Transverse colon (tissue), 4 donors: ENCODE measurements around the gene KLK3. TPM values are rescaled to one million over a fixed set of nuclear protein-coding genes. Genes with fewer than 3 reads are reported as not detected.

Experiments
- DNase-seq: peaks from one replicate; pipeline ENCODE4 v3.0.0-alpha.2; 2019
- H3K27ac ChIP-seq, 4 donors: fragments of 200-600 bp; sonication (generic); 2 replicates each; pipeline ENCODE4 v1.5.1; 2016 to 2018; ENCODE audit warnings: inconsistent platforms in 4 of 4
- H3K27me3 ChIP-seq: fragments of 200-600 bp; sonication (generic); 2 replicates; pipeline ENCODE4 v1.5.1; 2017; ENCODE audit warnings: inconsistent platforms
- H3K36me3 ChIP-seq, 4 donors: fragments of 200-600 bp; sonication (generic); 2 replicates each; pipeline ENCODE4 v1.5.1; 2017 to 2019; ENCODE audit warnings: inconsistent platforms in 4 of 4
- H3K4me1 ChIP-seq, 4 donors: fragments of 200-600 bp; sonication (generic); 2 replicates each; pipeline ENCODE4 v1.5.1; 2017 to 2020; ENCODE audit warnings: inconsistent platforms in 4 of 4
- H3K4me3 ChIP-seq, 4 donors: fragments of 200-600 bp; sonication (generic); 1 replicate in 1 of 4; 2 replicates in 3 of 4; pipeline versions ENCODE4 v1.5.1 to v1.6.1; 2017 to 2019; ENCODE audit warnings: inconsistent platforms in 4 of 4
- H3K9me3 ChIP-seq, 2 donors: fragments of 200-600 bp; sonication (generic); 2 replicates each; pipeline ENCODE4 v1.5.1; 2017 to 2019; ENCODE audit warnings: inconsistent platforms in 2 of 2
- EP300 ChIP-seq: sonication (generic); formaldehyde crosslinking; IDR thresholded peaks from one replicate; pipeline ENCODE4 v1.6.1; 2017; ENCODE audit warnings: antibody characterized with exemption, low read depth
- POLR2A ChIP-seq: fragments of 450-650 bp; IDR thresholded peaks from one replicate; pipeline ENCODE4 v1.6.1; 2016; ENCODE audit warnings: antibody characterized with exemption, mild to moderate bottlenecking, moderate library complexity
- POLR2AphosphoS5 ChIP-seq, 3 donors: sonication (generic); formaldehyde crosslinking; IDR thresholded peaks; one replicate each; pipeline ENCODE4 v1.6.1; 2016; ENCODE audit warnings: antibody characterized with exemption in 3 of 3
- WGBS, 2 donors: methylation state at CpG; one replicate each; pipeline ENCODE4 v1.1.5; 2018; ENCODE audit warnings: low coverage in 1 of 2; 5-methylcytosine and 5-hydroxymethylcytosine counted together
- in situ Hi-C, 4 donors: fragments of 200-750 bp; cut with MboI; loops; one replicate each; pipeline versions ENCODE4 v1.15.0 to v1.15.1; 2017; ENCODE audit warnings: low sequenced_read_pairs in 3 of 4, low pct_ligation_motif_present in 1 of 4, low pct_unique_long_range_greater_than_20kb in 1 of 4
- intact Hi-C: fragments of 100-400 bp; cut with DNase I; formaldehyde crosslinking; loops from one replicate; pipeline ENCODE4 v1.15.1; 2023; ENCODE audit warnings: low total_unique reads
- total RNA-seq, 4 donors: library from RNA; depleted of rRNA; stranded (reverse); fragments of >200 nt; gene quantifications; one replicate each; pipeline ENCODE4 v1.1.0, GENCODE V29; 2016
- TF ChIP-seq, protein P1 (sequence below), 5 experiments: fragments of 200-600 bp in 3 of 5; fragments of 450-650 bp in 2 of 5; sonication (generic) in 3 of 5; IDR thresholded peaks; 1 replicate in 2 of 5; 2 replicates in 3 of 5; pipeline ENCODE4 v1.5.1; 2016 to 2017; ENCODE audit warnings: antibody characterized with exemption in 5 of 5, inconsistent platforms in 3 of 5, mild to moderate bottlenecking in 2 of 5, moderate library complexity in 1 of 5

KLK3 gene
- total RNA-seq, 4 donors from 2014 or later = 2.9 to 66.9 (median 4.9) TPM

- no peak for DNase-seq
- Histone ChIP-seq H3K4me3 (no peak overlapping the region), H3K36me3 (no peaks in the 10 kb centered on the region), H3K9me3 (no peaks in the 10 kb centered on the region), H3K27ac (no peak overlapping the region), H3K27me3 (peaks cover 37% of the 10 kb centered on the region), H3K4me1 (peaks cover 0 to 18% (median 14%) of the 10 kb centered on the region in 4 donors)
- intact Hi-C loops (no loop called here), in situ Hi-C loops (no loop called here)
- WGBS, 2 donors = 81 to 90% methylated on average over 3 to 5 of the region's 5 CpGs
- TF ChIP-seq, protein P1, sequence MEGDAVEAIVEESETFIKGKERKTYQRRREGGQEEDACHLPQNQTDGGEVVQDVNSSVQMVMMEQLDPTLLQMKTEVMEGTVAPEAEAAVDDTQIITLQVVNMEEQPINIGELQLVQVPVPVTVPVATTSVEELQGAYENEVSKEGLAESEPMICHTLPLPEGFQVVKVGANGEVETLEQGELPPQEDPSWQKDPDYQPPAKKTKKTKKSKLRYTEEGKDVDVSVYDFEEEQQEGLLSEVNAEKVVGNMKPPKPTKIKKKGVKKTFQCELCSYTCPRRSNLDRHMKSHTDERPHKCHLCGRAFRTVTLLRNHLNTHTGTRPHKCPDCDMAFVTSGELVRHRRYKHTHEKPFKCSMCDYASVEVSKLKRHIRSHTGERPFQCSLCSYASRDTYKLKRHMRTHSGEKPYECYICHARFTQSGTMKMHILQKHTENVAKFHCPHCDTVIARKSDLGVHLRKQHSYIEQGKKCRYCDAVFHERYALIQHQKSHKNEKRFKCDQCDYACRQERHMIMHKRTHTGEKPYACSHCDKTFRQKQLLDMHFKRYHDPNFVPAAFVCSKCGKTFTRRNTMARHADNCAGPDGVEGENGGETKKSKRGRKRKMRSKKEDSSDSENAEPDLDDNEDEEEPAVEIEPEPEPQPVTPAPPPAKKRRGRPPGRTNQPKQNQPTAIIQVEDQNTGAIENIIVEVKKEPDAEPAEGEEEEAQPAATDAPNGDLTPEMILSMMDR (IDR thresholded peaks at IDR 0.05) = no peak
- TF ChIP-seq POLR2A (no peak), EP300 (no peak), POLR2AphosphoS5 (IDR thresholded peaks at IDR 0.05) (no peak)
Measured at GRCh38 chr19:50814883-50815282, 39.8 kb upstream of the KLK3 start.

DNA sequence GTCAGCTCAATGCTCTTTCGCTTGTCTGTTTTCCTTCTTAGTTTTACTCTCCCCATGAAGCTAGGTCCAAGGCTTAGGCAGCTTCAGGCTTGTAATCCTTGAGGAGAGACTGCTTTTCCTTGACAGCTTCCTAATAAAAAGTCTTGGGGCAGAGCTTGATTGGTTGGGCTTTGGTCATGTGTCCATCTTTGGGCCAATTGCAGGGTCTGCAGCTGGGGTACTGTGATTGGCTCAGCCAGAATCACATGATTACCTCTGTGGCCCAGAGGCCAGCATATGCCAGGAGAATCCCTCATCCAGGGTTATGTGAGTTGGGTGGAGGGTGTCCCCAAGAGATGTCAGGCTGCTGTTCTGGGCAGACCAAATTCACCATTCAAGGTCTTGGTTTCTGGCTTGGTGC is 39.3 kb upstream of the KLK3 start:
- in situ Hi-C loops = no loop called here
- peaks cover 0 to 24% (median 18%) of the 10 kb centered on the region in 4 donors for H3K4me1 ChIP-seq
- no peak overlapping the region for H3K27ac ChIP-seq
- TF ChIP-seq POLR2A (no peak), EP300 (no peak), POLR2AphosphoS5 (IDR thresholded peaks at IDR 0.05) (no peak)
- TF ChIP-seq, protein P1 (IDR thresholded peaks at IDR 0.05) = no peak
- DNase-seq = no peak
- H3K4me3 ChIP-seq = no peak overlapping the region
- H3K9me3 ChIP-seq = no peaks in the 10 kb centered on the region
- 83 to 100% methylated on average over 1 of the region's 1 CpG for WGBS, 2 donors
- H3K27me3 ChIP-seq = peaks cover 43% of the 10 kb centered on the region
- no peaks in the 10 kb centered on the region for H3K36me3 ChIP-seq
- intact Hi-C loops = no loop called here

- TF ChIP-seq EP300 (no peak), POLR2AphosphoS5 (IDR thresholded peaks at IDR 0.05) (peak in 2 of 3 donors; percentile 19 to 30), POLR2A (peak; percentile 44)
- DNase-seq = peak; percentile 90
- Histone ChIP-seq H3K36me3 (no peaks in the 10 kb centered on the region), H3K27me3 (peaks cover 69% of the 10 kb centered on the region), H3K4me1 (peaks cover 3 to 51% (median 34%) of the 10 kb centered on the region in 4 donors), H3K27ac (peak overlapping the region; percentile 62 to 82 (median 79)), H3K9me3 (no peaks in the 10 kb centered on the region), H3K4me3 (peak overlapping the region; percentile 14 to 41 (median 27))
- WGBS, 2 donors = 0 to 7% methylated on average over 4 to 41 of the region's 52 CpGs
- in situ Hi-C loops = no loop called here
- intact Hi-C loops = no loop called here
Measured at GRCh38 chr19:50817941-50818858, 36.5 kb upstream of the KLK3 start.

- H3K36me3 ChIP-seq = no peaks in the 10 kb centered on the region
- DNase-seq = no peak
- 52% methylated on average over 12 of the region's 12 CpGs; no CpG with 5 or more reads in 1 of the 2 donors for WGBS, 2 donors
- H3K4me1 ChIP-seq = peaks cover 3 to 57% (median 39%) of the 10 kb centered on the region in 4 donors
- H3K9me3 ChIP-seq = no peaks in the 10 kb centered on the region
- peak overlapping the region; percentile 62 to 82 (median 79) for H3K27ac ChIP-seq
- peaks cover 69% of the 10 kb centered on the region for H3K27me3 ChIP-seq
- TF ChIP-seq EP300 (no peak), POLR2AphosphoS5 (IDR thresholded peaks at IDR 0.05) (no peak), POLR2A (no peak)
- TF ChIP-seq, protein P1 (IDR thresholded peaks at IDR 0.05) = no peak
- in situ Hi-C loops (no loop called here), intact Hi-C loops (no loop called here)
- peak overlapping the region in 2 of 4 donors; percentile 34 to 41 for H3K4me3 ChIP-seq
Measured at GRCh38 chr19:50818859-50819472, 35.7 kb upstream of the KLK3 start.
